ENCODE data around the gene FAAH2. TPM values are rescaled to one million over a fixed set of nuclear protein-coding genes. Genes with fewer than 3 reads are reported as not detected.
"Not testable (repeated sequence)": the region's sequence is repeated elsewhere in the genome, so short reads cannot be mapped to it uniquely, and the experiment has no call there.

Gene FAAH2
- total RNA-seq, 4 donors from 2014 or later: 0.22 to 0.90 (median 0.59) TPM; not detected in 1

DNA sequence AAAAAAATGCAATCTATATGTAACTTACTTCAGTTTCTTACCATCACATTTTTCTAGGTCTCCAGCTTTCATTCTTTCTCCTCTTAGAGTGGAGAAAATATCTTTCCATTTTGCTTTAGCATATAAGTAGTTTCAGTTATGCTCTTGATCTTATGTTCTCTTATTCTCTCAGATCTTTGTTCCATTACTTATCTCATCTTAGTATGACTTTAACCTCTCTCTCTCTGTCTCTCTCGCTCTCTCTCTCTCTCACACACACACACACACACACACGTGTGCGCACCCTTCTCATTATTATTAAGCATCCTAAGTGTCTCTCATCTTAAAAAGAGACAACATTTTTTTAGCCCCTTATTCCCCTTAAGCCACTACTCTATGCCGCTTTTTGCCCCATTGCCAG, 92.8 kb downstream of the FAAH2 start:
- H3K27ac ChIP-seq: no peak overlapping the region
- no peaks in the 10 kb centered on the region for H3K36me3 ChIP-seq
- no peak overlapping the region for H3K4me3 ChIP-seq
- no peaks in the 10 kb centered on the region for H3K9me3 ChIP-seq
- 73 to 92% methylated on average over 4 of the region's 4 CpGs for WGBS, 2 donors
- no peaks in the 10 kb centered on the region for H3K27me3 ChIP-seq
- no peak for DNase-seq (ENCODE audit: low spot score in 2 of 2)
- TF ChIP-seq POLR2A (IDR thresholded peaks at IDR 0.05) (no peak), EP300 (IDR thresholded peaks at IDR 0.05) (no peak)
- H3K4me1 ChIP-seq: no peaks in the 10 kb centered on the region

DNA sequence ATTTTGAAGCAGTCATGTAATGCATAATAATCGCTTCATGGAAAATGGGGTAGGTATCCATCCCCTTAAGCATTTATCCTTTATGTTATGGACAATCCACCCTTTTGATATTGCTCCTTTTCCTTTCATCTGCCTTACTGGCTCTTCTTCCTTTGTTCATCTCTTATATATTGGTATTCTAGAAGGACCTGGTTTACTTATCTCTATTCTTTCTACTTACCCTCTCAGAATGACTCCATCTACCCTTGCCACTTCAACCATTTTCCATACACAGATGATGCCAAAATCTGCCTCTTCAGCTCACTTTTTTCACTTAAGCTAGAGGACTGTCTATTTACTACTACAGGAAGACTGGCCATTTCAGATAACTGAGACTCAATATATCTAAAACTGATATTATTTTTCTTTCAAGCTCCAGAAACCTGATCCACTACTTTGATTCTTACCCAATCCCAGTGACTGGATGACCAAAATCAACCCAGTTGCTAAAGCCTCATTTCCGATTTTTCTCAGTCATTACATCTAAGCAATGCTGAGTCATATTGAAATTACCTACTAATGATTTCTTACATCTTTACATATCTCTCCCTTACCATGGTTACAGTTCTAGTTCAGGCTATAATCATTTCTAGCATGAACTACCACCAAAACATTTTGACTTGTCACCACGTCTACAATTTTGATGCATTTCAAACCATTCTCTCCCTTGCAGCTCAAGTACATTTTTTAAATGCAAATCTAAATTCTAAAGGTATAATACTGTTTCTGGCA, 93.7 kb downstream of the FAAH2 start:
- TF ChIP-seq POLR2A (IDR thresholded peaks at IDR 0.05) (no peak), EP300 (IDR thresholded peaks at IDR 0.05) (no peak), CTCF (IDR thresholded peaks at IDR 0.05) (no peak)
- Histone ChIP-seq H3K9me3 (no peaks in the 10 kb centered on the region), H3K27ac (no peak overlapping the region), H3K36me3 (no peaks in the 10 kb centered on the region), H3K27me3 (no peaks in the 10 kb centered on the region), H3K4me1 (no peaks in the 10 kb centered on the region), H3K4me3 (no peak overlapping the region)
- 83 to 93% methylated on average over 3 of the region's 3 CpGs for WGBS, 2 donors
- DNase-seq (ENCODE audit: low spot score in 2 of 2): no peak

- H3K4me1 ChIP-seq; DNase-seq (ENCODE audit: low spot score in 2 of 2); H3K36me3 ChIP-seq; H3K27me3 ChIP-seq; H3K27ac ChIP-seq; H3K9me3 ChIP-seq; H3K4me3 ChIP-seq: not testable (repeated sequence)
- WGBS, 2 donors: 87 to 88% methylated on average over 7 of the region's 7 CpGs
Measured at GRCh38 chrX:57394162-57394561, 107.7 kb downstream of the FAAH2 start.

- H3K27me3 ChIP-seq; H3K4me1 ChIP-seq; H3K36me3 ChIP-seq; H3K27ac ChIP-seq; DNase-seq (ENCODE audit: low spot score in 2 of 2); H3K4me3 ChIP-seq: not testable (repeated sequence)
- WGBS, 2 donors: 67 to 86% methylated on average over 5 of the region's 5 CpGs
- peaks cover 0 to 32% (median 4%) of the 10 kb centered on the region in 4 donors for H3K9me3 ChIP-seq
Measured at GRCh38 chrX:57403191-57403590, 116.7 kb downstream of the FAAH2 start.

GRCh38 chrX:57406149-57406548, 119.6 kb downstream of the FAAH2 start:
- Histone ChIP-seq H3K4me3 (no peak overlapping the region), H3K9me3 (peaks cover 0 to 32% (median 6%) of the 10 kb centered on the region in 4 donors)
- 59 to 64% methylated on average over 3 to 5 of the region's 5 CpGs for WGBS, 2 donors

DNA sequence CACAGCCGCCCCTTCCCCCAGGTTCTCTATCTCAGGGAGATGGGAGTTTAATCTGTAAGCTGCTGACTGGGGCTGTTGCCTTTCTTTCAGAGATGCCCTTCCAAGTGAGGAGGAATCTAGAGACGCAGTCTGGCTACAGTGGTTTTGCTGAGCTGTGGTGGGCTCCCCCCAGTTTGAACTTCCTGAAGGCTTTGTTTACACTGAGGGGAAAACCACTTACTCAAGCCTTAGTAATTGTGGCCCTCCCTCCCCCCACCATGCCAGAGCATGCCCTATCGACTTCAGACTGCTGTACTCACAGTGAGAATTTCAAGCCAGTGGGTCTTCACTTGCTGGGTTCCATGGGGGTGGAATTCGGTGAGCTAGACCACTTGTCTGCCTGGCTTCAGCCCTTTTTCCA, 131.3 kb downstream of the FAAH2 start:
- no peak for DNase-seq (ENCODE audit: low spot score in 2 of 2)
- H3K27me3 ChIP-seq: no peaks in the 10 kb centered on the region
- H3K9me3 ChIP-seq: peaks cover 0 to 5% (median 0%) of the 10 kb centered on the region in 4 donors
- no peak overlapping the region for H3K27ac ChIP-seq
- 47 to 57% methylated on average over 3 to 4 of the region's 4 CpGs for WGBS, 2 donors
- no peak overlapping the region for H3K4me3 ChIP-seq
- TF ChIP-seq EP300 (IDR thresholded peaks at IDR 0.05) (no peak), POLR2A (IDR thresholded peaks at IDR 0.05) (no peak), CTCF (IDR thresholded peaks at IDR 0.05) (no peak)
- H3K36me3 ChIP-seq: no peaks in the 10 kb centered on the region
- H3K4me1 ChIP-seq: no peaks in the 10 kb centered on the region

More at GRCh38 chrX:57406149-57406548, 119.6 kb downstream of the FAAH2 start:
- DNase-seq (ENCODE audit: low spot score in 2 of 2): no peak
- Histone ChIP-seq H3K27me3 (no peaks in the 10 kb centered on the region), H3K4me1 (no peaks in the 10 kb centered on the region), H3K27ac (no peak overlapping the region), H3K36me3 (no peaks in the 10 kb centered on the region)
- TF ChIP-seq POLR2A (IDR thresholded peaks at IDR 0.05) (no peak), EP300 (IDR thresholded peaks at IDR 0.05) (no peak), CTCF (IDR thresholded peaks at IDR 0.05) (no peak)

Data from tibial nerve (tissue), 4 donors.